Neural cell (in vitro differentiated cells): ENCODE measurements around the gene MRPL28. TPM values are rescaled to one million over a fixed set of nuclear protein-coding genes. Genes with fewer than 3 reads are reported as not detected.

ENCODE experiments used
- H2AFZ ChIP-seq: fragments of 200-600, 300-800 bp; sonication (generic), shearing (Covaris generic); 2 replicates; pipeline ENCODE4 v1.6.0; 2014; ENCODE audit warnings: low read depth, mild to moderate bottlenecking, antibody characterized with exemption, low read length, moderate library complexity
- H3F3A ChIP-seq: fragments of 200-600 bp; shearing (Covaris generic); 2 replicates; pipeline ENCODE4 v1.6.1; 2016; ENCODE audit warnings: mild to moderate bottlenecking, moderate library complexity, mixed read lengths, antibody characterized with exemption, low read length; ENCODE audit not compliant: insufficient read depth, poor library complexity, severe bottlenecking
- H3K27ac ChIP-seq: fragments of 200-600, 300-800 bp; sonication (generic), shearing (Covaris generic); 2 replicates; pipeline ENCODE4 v1.5.1; 2014; ENCODE audit warnings: mild to moderate bottlenecking, low read length, moderate library complexity
- H3K27me3 ChIP-seq: fragments of 300-800, 200-600 bp; sonication (generic), shearing (Covaris generic); 2 replicates; pipeline ENCODE4 v1.6.0; 2014; ENCODE audit warnings: mild to moderate bottlenecking, low read depth, low read length, moderate library complexity; ENCODE audit not compliant: insufficient read depth
- H3K36me3 ChIP-seq: fragments of 300-800, 200-600 bp; sonication (generic), shearing (Covaris generic); 2 replicates; pipeline ENCODE4 v1.5.1; 2014; ENCODE audit warnings: mild to moderate bottlenecking, antibody characterized with exemption, low read length, moderate library complexity; ENCODE audit not compliant: insufficient read depth
- H3K4me2 ChIP-seq: fragments of 300-800, 200-600 bp; sonication (generic), shearing (Covaris generic); 2 replicates; pipeline ENCODE4 v1.6.0; 2014; ENCODE audit warnings: mild to moderate bottlenecking, low read length
- H3K4me3 ChIP-seq: fragments of 300-800, 200-600 bp; sonication (generic), shearing (Covaris generic); 2 replicates; pipeline ENCODE4 v1.5.1; 2014; ENCODE audit warnings: mild to moderate bottlenecking, low read length, moderate library complexity
- H3K79me2 ChIP-seq: fragments of 200-600 bp; shearing (Covaris generic); replicated peaks from 2 replicates; pipeline ENCODE4 v1.6.0; 2014; ENCODE audit warnings: mild to moderate bottlenecking, low read length, moderate library complexity; ENCODE audit not compliant: insufficient read depth
- H3K9ac ChIP-seq: fragments of 300-800, 200-600 bp; sonication (generic), shearing (Covaris generic); 2 replicates; pipeline ENCODE4 v1.6.1; 2016; ENCODE audit warnings: mild to moderate bottlenecking, low read length, mixed read lengths
- H3K9me2 ChIP-seq: fragments of 200-600 bp; shearing (Covaris generic); 2 replicates; pipeline ENCODE4 v1.6.1; 2016; ENCODE audit warnings: mild to moderate bottlenecking, low read length, mixed read lengths; ENCODE audit not compliant: insufficient read depth
- H3K9me3 ChIP-seq: fragments of 200-600, 300-800 bp; sonication (generic), shearing (Covaris generic); 2 replicates; pipeline ENCODE4 v1.6.1; 2016; ENCODE audit warnings: mild to moderate bottlenecking, mixed run types, low read length, moderate library complexity, mixed read lengths
- H4K20me1 ChIP-seq: fragments of 200-600 bp; shearing (Covaris generic); 2 replicates; pipeline ENCODE4 v1.6.1; 2016; ENCODE audit warnings: mild to moderate bottlenecking, mixed run types; ENCODE audit not compliant: insufficient read depth
- EP300 ChIP-seq: fragments of 450-650 bp; conservative IDR thresholded peaks from 2 replicates; pipeline ENCODE4 v1.6.1; 2014; ENCODE audit warnings: antibody characterized with exemption, mild to moderate bottlenecking, moderate library complexity; ENCODE audit not compliant: poor library complexity, severe bottlenecking
- EZH2 ChIP-seq: fragments of 200-600, 300-800 bp; shearing (Covaris generic), sonication (generic); IDR thresholded peaks from 2 replicates; pipeline ENCODE4 v1.6.1; 2014; ENCODE audit warnings: antibody characterized with exemption, low read length, borderline replicate concordance, mild to moderate bottlenecking; ENCODE audit not compliant: insufficient read depth, poor library complexity, severe bottlenecking
- MXI1 ChIP-seq: fragments of 450-650 bp; conservative IDR thresholded peaks from 2 replicates; pipeline ENCODE4 v1.6.1; 2014; ENCODE audit warnings: antibody characterized with exemption, mild to moderate bottlenecking; ENCODE audit not compliant: poor library complexity, severe bottlenecking
- POLR2AphosphoS5 ChIP-seq: IDR thresholded peaks from 2 replicates; pipeline ENCODE4 v1.6.1; 2012
- RAD21 ChIP-seq: fragments of 450-650 bp; conservative IDR thresholded peaks from 2 replicates; pipeline ENCODE4 v1.6.1; 2014; ENCODE audit warnings: antibody characterized with exemption, mild to moderate bottlenecking, moderate library complexity
- SMC3 ChIP-seq: fragments of 450-650 bp; conservative IDR thresholded peaks from 2 replicates; pipeline ENCODE4 v1.6.1; 2014; ENCODE audit warnings: antibody characterized with exemption, mild to moderate bottlenecking, moderate library complexity; ENCODE audit not compliant: poor library complexity
- TAF1 ChIP-seq: IDR thresholded peaks from 2 replicates; pipeline ENCODE4 v1.6.1; 2012; ENCODE audit warnings: low read depth
- polyA plus RNA-seq: library from polyadenylated mRNA; depleted of rRNA; stranded (reverse); fragments of >200 nt; gene quantifications from 2 replicates; pipeline ENCODE4 v1.2.3, GENCODE V29; 2014
- TF ChIP-seq, protein P1 (sequence below): fragments of 450-650 bp; IDR thresholded peaks from 2 replicates; pipeline ENCODE4 v1.5.1; 2014; ENCODE audit warnings: antibody characterized with exemption, mild to moderate bottlenecking, moderate library complexity; ENCODE audit not compliant: poor library complexity, severe bottlenecking
- TF ChIP-seq, protein P2 (sequence below): IDR thresholded peaks from 2 replicates; pipeline ENCODE4 v1.6.1; 2012; ENCODE audit warnings: borderline replicate concordance

Gene MRPL28
- polyA plus RNA-seq, 1 donor from 2014 or later = 134 TPM

DNA sequence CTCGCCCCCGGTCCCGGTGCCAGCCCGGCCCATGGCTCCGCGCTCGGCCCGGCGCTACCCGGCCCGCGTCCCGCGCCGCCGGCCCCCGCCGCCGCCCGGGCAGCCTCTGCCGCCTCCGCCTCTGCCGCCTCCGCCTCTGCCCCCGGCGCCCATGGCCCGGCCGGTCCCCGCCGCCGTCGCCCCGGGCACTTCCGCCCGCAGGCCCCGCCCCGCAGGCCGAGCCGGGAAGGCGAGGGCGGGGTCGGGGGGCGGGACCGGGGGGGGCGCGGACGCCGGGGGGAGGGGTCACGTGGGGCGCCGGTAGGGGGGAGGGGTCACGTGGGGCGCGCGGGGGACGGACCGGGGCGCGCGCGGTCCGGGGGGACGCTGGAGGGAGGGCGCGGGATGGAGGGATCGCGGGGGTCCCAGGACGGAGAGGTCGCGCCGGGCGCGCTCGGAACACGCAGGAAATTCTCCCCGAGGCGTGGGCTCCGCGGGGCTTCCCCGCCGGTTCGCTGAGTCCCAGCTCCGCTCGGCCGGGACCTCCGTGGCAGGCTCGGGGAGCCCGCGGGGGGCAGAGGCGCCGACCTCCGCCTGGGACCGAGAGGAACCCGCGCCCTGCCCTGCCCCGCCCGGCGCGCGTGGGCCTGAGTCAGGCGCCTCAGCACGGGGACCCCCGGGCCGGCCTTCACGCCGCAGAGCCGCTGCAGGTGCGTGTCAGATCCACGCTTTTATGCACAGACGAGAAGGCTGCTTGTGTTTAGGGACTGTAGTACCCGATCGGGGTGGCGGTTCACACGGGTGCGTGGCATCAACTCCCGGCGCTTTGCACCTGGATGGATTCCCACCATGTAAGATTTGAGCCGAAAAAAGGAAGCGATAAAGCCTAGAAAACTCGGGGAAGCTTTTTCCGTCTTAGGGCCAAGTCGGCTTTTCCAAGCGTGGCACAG, 11.7 kb upstream of the MRPL28 start, which contains the start of gene PGAP6:
Gene PGAP6, minus strand, starts transcription at position 190 of the 929 bp plus-strand sequence. Its CDS starts 157 bp downstream, at position 33.
- H3K36me3 ChIP-seq = no peaks in the 10 kb centered on the region
- H3K9me2 ChIP-seq = no peaks in the 10 kb centered on the region
- peak; percentile 63 for TF ChIP-seq POLR2AphosphoS5
- TF ChIP-seq, protein P1, sequence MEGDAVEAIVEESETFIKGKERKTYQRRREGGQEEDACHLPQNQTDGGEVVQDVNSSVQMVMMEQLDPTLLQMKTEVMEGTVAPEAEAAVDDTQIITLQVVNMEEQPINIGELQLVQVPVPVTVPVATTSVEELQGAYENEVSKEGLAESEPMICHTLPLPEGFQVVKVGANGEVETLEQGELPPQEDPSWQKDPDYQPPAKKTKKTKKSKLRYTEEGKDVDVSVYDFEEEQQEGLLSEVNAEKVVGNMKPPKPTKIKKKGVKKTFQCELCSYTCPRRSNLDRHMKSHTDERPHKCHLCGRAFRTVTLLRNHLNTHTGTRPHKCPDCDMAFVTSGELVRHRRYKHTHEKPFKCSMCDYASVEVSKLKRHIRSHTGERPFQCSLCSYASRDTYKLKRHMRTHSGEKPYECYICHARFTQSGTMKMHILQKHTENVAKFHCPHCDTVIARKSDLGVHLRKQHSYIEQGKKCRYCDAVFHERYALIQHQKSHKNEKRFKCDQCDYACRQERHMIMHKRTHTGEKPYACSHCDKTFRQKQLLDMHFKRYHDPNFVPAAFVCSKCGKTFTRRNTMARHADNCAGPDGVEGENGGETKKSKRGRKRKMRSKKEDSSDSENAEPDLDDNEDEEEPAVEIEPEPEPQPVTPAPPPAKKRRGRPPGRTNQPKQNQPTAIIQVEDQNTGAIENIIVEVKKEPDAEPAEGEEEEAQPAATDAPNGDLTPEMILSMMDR = no peak
- no peak for TF ChIP-seq TAF1
- TF ChIP-seq EP300 = peak; percentile 11
- no peak for TF ChIP-seq RAD21
- TF ChIP-seq SMC3 = no peak
- peak; percentile 79 for TF ChIP-seq MXI1
- TF ChIP-seq, protein P2, sequence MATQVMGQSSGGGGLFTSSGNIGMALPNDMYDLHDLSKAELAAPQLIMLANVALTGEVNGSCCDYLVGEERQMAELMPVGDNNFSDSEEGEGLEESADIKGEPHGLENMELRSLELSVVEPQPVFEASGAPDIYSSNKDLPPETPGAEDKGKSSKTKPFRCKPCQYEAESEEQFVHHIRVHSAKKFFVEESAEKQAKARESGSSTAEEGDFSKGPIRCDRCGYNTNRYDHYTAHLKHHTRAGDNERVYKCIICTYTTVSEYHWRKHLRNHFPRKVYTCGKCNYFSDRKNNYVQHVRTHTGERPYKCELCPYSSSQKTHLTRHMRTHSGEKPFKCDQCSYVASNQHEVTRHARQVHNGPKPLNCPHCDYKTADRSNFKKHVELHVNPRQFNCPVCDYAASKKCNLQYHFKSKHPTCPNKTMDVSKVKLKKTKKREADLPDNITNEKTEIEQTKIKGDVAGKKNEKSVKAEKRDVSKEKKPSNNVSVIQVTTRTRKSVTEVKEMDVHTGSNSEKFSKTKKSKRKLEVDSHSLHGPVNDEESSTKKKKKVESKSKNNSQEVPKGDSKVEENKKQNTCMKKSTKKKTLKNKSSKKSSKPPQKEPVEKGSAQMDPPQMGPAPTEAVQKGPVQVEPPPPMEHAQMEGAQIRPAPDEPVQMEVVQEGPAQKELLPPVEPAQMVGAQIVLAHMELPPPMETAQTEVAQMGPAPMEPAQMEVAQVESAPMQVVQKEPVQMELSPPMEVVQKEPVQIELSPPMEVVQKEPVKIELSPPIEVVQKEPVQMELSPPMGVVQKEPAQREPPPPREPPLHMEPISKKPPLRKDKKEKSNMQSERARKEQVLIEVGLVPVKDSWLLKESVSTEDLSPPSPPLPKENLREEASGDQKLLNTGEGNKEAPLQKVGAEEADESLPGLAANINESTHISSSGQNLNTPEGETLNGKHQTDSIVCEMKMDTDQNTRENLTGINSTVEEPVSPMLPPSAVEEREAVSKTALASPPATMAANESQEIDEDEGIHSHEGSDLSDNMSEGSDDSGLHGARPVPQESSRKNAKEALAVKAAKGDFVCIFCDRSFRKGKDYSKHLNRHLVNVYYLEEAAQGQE = no peak
- no peak for TF ChIP-seq EZH2
- H3F3A ChIP-seq = no peaks in the 10 kb centered on the region
- no peaks in the 10 kb centered on the region for H3K9me3 ChIP-seq
- H2AFZ ChIP-seq = peak within 1 kb of the TSS; percentile 33
- peak within 1 kb of the TSS; percentile 84 for H3K4me2 ChIP-seq
- H3K9ac ChIP-seq = peak within 1 kb of the TSS; percentile 73
- peak within 1 kb of the TSS; percentile 37 for H3K27ac ChIP-seq
- no peaks in the 10 kb centered on the region for H3K27me3 ChIP-seq
- peak within 1 kb of the TSS; percentile 95 for H3K4me3 ChIP-seq
- peaks cover 4% of the 10 kb centered on the region for H4K20me1 ChIP-seq
- peaks cover 6% of the 10 kb centered on the region for H3K79me2 ChIP-seq

DNA sequence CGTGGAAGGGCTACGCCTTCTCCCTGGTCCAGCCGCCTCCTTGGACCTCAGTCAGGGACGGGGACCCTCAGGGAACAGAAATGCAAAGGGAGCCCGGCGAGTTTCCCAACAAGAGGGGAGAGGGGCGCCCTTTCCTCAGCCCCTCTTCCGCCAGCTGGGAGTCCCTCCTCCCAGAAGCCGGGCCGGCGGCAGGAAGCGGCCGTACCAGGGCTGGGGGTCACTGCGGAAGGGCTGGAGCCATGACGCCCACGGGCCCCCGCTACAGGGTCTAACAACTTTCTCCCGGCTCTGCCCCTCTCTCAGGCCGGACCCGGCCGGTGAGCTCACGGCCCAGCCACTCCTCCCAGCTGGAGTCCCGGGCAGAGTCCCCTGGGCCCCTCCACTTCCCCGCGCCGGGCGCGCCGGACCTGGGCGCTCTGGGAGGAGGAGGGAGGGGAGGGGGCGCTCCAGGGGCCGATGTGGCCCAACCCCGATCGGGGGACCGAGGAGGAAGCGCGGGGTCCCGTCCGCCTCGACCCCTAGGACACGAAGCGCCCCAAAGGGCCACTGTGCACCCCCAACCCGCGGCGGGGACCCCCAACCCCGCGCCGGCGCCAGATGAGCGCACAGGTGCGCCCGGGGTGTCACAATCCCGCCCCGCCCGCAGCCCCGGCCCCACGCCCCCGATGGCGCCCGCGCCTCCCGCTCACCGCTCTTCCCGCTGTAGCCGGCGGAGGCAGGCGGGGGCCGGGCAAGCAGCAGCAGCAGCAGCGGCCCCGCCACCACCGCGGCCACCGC, 10.9 kb upstream of the MRPL28 start:
- Histone ChIP-seq H3K36me3 (no peaks in the 10 kb centered on the region), H3K4me2 (peak overlapping the region; percentile 84), H3F3A (no peaks in the 10 kb centered on the region), H3K27me3 (no peaks in the 10 kb centered on the region), H3K27ac (no peak overlapping the region), H2AFZ (no peak overlapping the region), H3K9me2 (no peaks in the 10 kb centered on the region), H3K79me2 (peaks cover 6% of the 10 kb centered on the region), H3K9ac (peak overlapping the region; percentile 73), H4K20me1 (peaks cover 4% of the 10 kb centered on the region), H3K4me3 (peak overlapping the region; percentile 95), H3K9me3 (no peaks in the 10 kb centered on the region)
- TF ChIP-seq EZH2 (no peak), POLR2AphosphoS5 (no peak), TAF1 (no peak), EP300 (no peak), MXI1 (no peak), RAD21 (no peak), SMC3 (no peak)
- TF ChIP-seq, protein P1 = no peak
- TF ChIP-seq, protein P2 = no peak
